ENCODE measurements around the gene CACNA1I. TPM values are rescaled to one million over a fixed set of nuclear protein-coding genes. Genes with fewer than 3 reads are reported as not detected.

Gene CACNA1I
- total and polyA plus RNA-seq, 7 experiments from 2014 or later, result 0.40 to 51.2 (median 22.0) TPM

GRCh38 chr22:39675947-39676346 lies 105.4 kb downstream of the CACNA1I start:
- ATAC-seq (no peak), DNase-seq (no peak)
- ChIA-PET CTCF (no interaction called here), POLR2A (no interaction called here)
- Mint-ChIP-seq H3K4me1 (peaks cover 0 to 6% (median 0%) of the 10 kb centered on the region in 7 donors), H3K27ac (peak overlapping the region in 2 of 9 donors; percentile 26 to 56), H3K4me3 (no peak overlapping the region), H3K36me3 (peaks cover 19 to 36% (median 28%) of the 10 kb centered on the region in 5 donors), H3K27me3 (no peaks in the 10 kb centered on the region), H3K9me3 (peaks cover 3 to 17% (median 13%) of the 10 kb centered on the region in 11 donors)
- intact Hi-C loops (cut with micrococcal nuclease), result no loop called here
- no peaks in the 10 kb centered on the region for H3K4me1 ChIP-seq (ENCODE audit: control insufficient read depth in 2 of 2, insufficient read depth in 2 of 2, low read length in 2 of 2)
- H3K36me3 ChIP-seq (ENCODE audit: control insufficient read depth in 2 of 3, insufficient read depth in 3 of 3, low read length in 3 of 3), result peaks cover 0 to 61% (median 13%) of the 10 kb centered on the region in 3 experiments
- peaks cover 0 to 20% (median 11%) of the 10 kb centered on the region in 3 experiments for H3K9me3 ChIP-seq (ENCODE audit: control insufficient read depth in 2 of 3, low read length in 3 of 3)
- no peak overlapping the region for H3K4me3 ChIP-seq (ENCODE audit: low read length)
- H3K27ac ChIP-seq (ENCODE audit: low read depth, low read length), result no peak overlapping the region
- H3K27me3 ChIP-seq (ENCODE audit: control insufficient read depth in 2 of 2, insufficient read depth in 2 of 2, low read length in 2 of 2), result no peaks in the 10 kb centered on the region

- Mint-ChIP-seq H3K9me3 (peaks cover 0 to 3% (median 0%) of the 10 kb centered on the region in 11 donors), H3K27me3 (no peaks in the 10 kb centered on the region), H3K4me3 (no peak overlapping the region), H3K36me3 (peaks cover 7 to 35% (median 23%) of the 10 kb centered on the region in 5 donors), H3K27ac (no peak overlapping the region), H3K4me1 (peaks cover 0 to 6% (median 0%) of the 10 kb centered on the region in 7 donors)
- H3K27ac ChIP-seq (ENCODE audit: low read depth, low read length), result no peak overlapping the region
- CTCF ChIA-PET, result no interaction called here
- ATAC-seq, result no peak
- DNase-seq, result no peak
- POLR2A ChIA-PET, result no interaction called here
- H3K4me1 ChIP-seq (ENCODE audit: control insufficient read depth in 2 of 2, insufficient read depth in 2 of 2, low read length in 2 of 2), result no peaks in the 10 kb centered on the region
- no peaks in the 10 kb centered on the region for H3K27me3 ChIP-seq (ENCODE audit: control insufficient read depth in 2 of 2, insufficient read depth in 2 of 2, low read length in 2 of 2)
- H3K36me3 ChIP-seq (ENCODE audit: control insufficient read depth in 2 of 3, insufficient read depth in 3 of 3, low read length in 3 of 3), result peaks cover 0 to 54% (median 6%) of the 10 kb centered on the region in 3 experiments
- H3K9me3 ChIP-seq (ENCODE audit: control insufficient read depth in 2 of 3, low read length in 3 of 3), result no peaks in the 10 kb centered on the region
- intact Hi-C loops (cut with micrococcal nuclease), result no loop called here
- H3K4me3 ChIP-seq (ENCODE audit: low read length), result no peak overlapping the region
These were observed 107.4 kb downstream of the CACNA1I start for GRCh38 chr22:39677967-39678366.

GRCh38 chr22:39678862-39679490 lies 108.4 kb downstream of the CACNA1I start:
- intact Hi-C loops (cut with micrococcal nuclease), result no loop called here
- H3K9me3 ChIP-seq (ENCODE audit: control insufficient read depth in 2 of 3, low read length in 3 of 3), result no peaks in the 10 kb centered on the region
- H3K27ac ChIP-seq (ENCODE audit: low read depth, low read length), result no peak overlapping the region
- ChIA-PET CTCF (no interaction called here), POLR2A (interaction anchor here (0.7 to 1.9 kb wide), 2 partner anchors 10 to 20 kb away, joined by 3 to 7 read pairs; no protein-coding TSS in a partner anchor)
- H3K27me3 ChIP-seq (ENCODE audit: control insufficient read depth in 2 of 2, insufficient read depth in 2 of 2, low read length in 2 of 2), result no peaks in the 10 kb centered on the region
- H3K4me3 Mint-ChIP-seq, result no peak overlapping the region
- H3K27ac Mint-ChIP-seq, result no peak overlapping the region
- H3K9me3 Mint-ChIP-seq, result peaks cover 0 to 3% (median 0%) of the 10 kb centered on the region in 11 donors
- H3K4me3 ChIP-seq (ENCODE audit: low read length), result no peak overlapping the region
- H3K36me3 ChIP-seq (ENCODE audit: control insufficient read depth in 2 of 3, insufficient read depth in 3 of 3, low read length in 3 of 3), result peaks cover 0 to 44% (median 6%) of the 10 kb centered on the region in 3 experiments
- no peak for DNase-seq
- H3K4me1 ChIP-seq (ENCODE audit: control insufficient read depth in 2 of 2, insufficient read depth in 2 of 2, low read length in 2 of 2), result no peaks in the 10 kb centered on the region
- H3K36me3 Mint-ChIP-seq, result peaks cover under 1 to 29% (median 16%) of the 10 kb centered on the region in 5 donors
- peaks cover 0 to 2% (median under 1%) of the 10 kb centered on the region in 5 donors for H3K27me3 Mint-ChIP-seq
- H3K4me1 Mint-ChIP-seq, result peaks cover 0 to 3% (median 0%) of the 10 kb centered on the region in 7 donors
- ATAC-seq, result no peak

- Mint-ChIP-seq H3K27ac (no peak overlapping the region), H3K27me3 (peaks cover 0 to 8% (median 5%) of the 10 kb centered on the region in 5 donors), H3K4me1 (peaks cover 0 to 3% (median 0%) of the 10 kb centered on the region in 7 donors), H3K9me3 (peaks cover 0 to 3% (median 0%) of the 10 kb centered on the region in 11 donors), H3K4me3 (no peak overlapping the region), H3K36me3 (peaks cover 2 to 27% (median 13%) of the 10 kb centered on the region in 5 donors)
- no peak overlapping the region for H3K4me3 ChIP-seq (ENCODE audit: low read length)
- intact Hi-C loops (cut with micrococcal nuclease), result loop anchor here in 1 of 2 donors (10.0 kb wide), 1 partner anchor 265 kb away; no protein-coding TSS in a partner anchor
- no peaks in the 10 kb centered on the region for H3K27me3 ChIP-seq (ENCODE audit: control insufficient read depth in 2 of 2, insufficient read depth in 2 of 2, low read length in 2 of 2)
- ChIA-PET CTCF (no interaction called here), POLR2A (interaction anchor here (1.9 kb wide), 1 partner anchor 9 kb away, joined by 7 read pairs; no protein-coding TSS in a partner anchor)
- H3K27ac ChIP-seq (ENCODE audit: low read depth, low read length), result no peak overlapping the region
- H3K36me3 ChIP-seq (ENCODE audit: control insufficient read depth in 2 of 3, insufficient read depth in 3 of 3, low read length in 3 of 3), result peaks cover 0 to 39% (median 6%) of the 10 kb centered on the region in 3 experiments
- no peaks in the 10 kb centered on the region for H3K9me3 ChIP-seq (ENCODE audit: control insufficient read depth in 2 of 3, low read length in 3 of 3)
- no peak for ATAC-seq
- H3K4me1 ChIP-seq (ENCODE audit: control insufficient read depth in 2 of 2, insufficient read depth in 2 of 2, low read length in 2 of 2), result no peaks in the 10 kb centered on the region
- DNase-seq, result no peak
These were observed 109.1 kb downstream of the CACNA1I start for GRCh38 chr22:39679652-39680051.

GRCh38 chr22:39680486-39680885 lies 109.9 kb downstream of the CACNA1I start:
- ChIA-PET POLR2A (interaction anchor here (1.9 kb wide), 1 partner anchor 9 kb away, joined by 7 read pairs; no protein-coding TSS in a partner anchor), CTCF (no interaction called here)
- Mint-ChIP-seq H3K36me3 (peaks cover 2 to 26% (median 13%) of the 10 kb centered on the region in 5 donors), H3K9me3 (peaks cover 0 to 3% (median 0%) of the 10 kb centered on the region in 11 donors), H3K27me3 (peaks cover 0 to 13% (median 5%) of the 10 kb centered on the region in 5 donors), H3K4me3 (no peak overlapping the region), H3K4me1 (peaks cover 0 to 4% (median 0%) of the 10 kb centered on the region in 7 donors), H3K27ac (no peak overlapping the region)
- H3K27ac ChIP-seq (ENCODE audit: low read depth, low read length), result no peak overlapping the region
- peaks cover 0 to 39% (median 3%) of the 10 kb centered on the region in 3 experiments for H3K36me3 ChIP-seq (ENCODE audit: control insufficient read depth in 2 of 3, insufficient read depth in 3 of 3, low read length in 3 of 3)
- DNase-seq, result no peak
- no peak overlapping the region for H3K4me3 ChIP-seq (ENCODE audit: low read length)
- no peak for ATAC-seq
- intact Hi-C loops (cut with micrococcal nuclease), result loop anchor here in 1 of 2 donors (10.0 kb wide), 1 partner anchor 264 kb away; no protein-coding TSS in a partner anchor
- no peaks in the 10 kb centered on the region for H3K27me3 ChIP-seq (ENCODE audit: control insufficient read depth in 2 of 2, insufficient read depth in 2 of 2, low read length in 2 of 2)
- H3K9me3 ChIP-seq (ENCODE audit: control insufficient read depth in 2 of 3, low read length in 3 of 3), result no peaks in the 10 kb centered on the region
- no peaks in the 10 kb centered on the region for H3K4me1 ChIP-seq (ENCODE audit: control insufficient read depth in 2 of 2, insufficient read depth in 2 of 2, low read length in 2 of 2)

- ChIA-PET CTCF (no interaction called here), POLR2A (interaction anchor here (1.9 kb wide), 1 partner anchor 8 kb away, joined by 7 read pairs; no protein-coding TSS in a partner anchor)
- intact Hi-C loops (cut with micrococcal nuclease), result loop anchor here in 1 of 2 donors (10.0 kb wide), 1 partner anchor 264 kb away; no protein-coding TSS in a partner anchor
- no peaks in the 10 kb centered on the region for H3K4me1 ChIP-seq (ENCODE audit: control insufficient read depth in 2 of 2, insufficient read depth in 2 of 2, low read length in 2 of 2)
- H3K27me3 ChIP-seq (ENCODE audit: control insufficient read depth in 2 of 2, insufficient read depth in 2 of 2, low read length in 2 of 2), result no peaks in the 10 kb centered on the region
- Mint-ChIP-seq H3K4me3 (no peak overlapping the region), H3K36me3 (peaks cover 2 to 22% (median 13%) of the 10 kb centered on the region in 5 donors), H3K9me3 (peaks cover 0 to 3% (median 0%) of the 10 kb centered on the region in 11 donors), H3K4me1 (peaks cover 0 to 4% (median 0%) of the 10 kb centered on the region in 7 donors), H3K27ac (peak overlapping the region in 1 of 9 donors; percentile 62), H3K27me3 (peaks cover 0 to 13% (median 5%) of the 10 kb centered on the region in 5 donors)
- peaks cover 0 to 39% (median 3%) of the 10 kb centered on the region in 3 experiments for H3K36me3 ChIP-seq (ENCODE audit: control insufficient read depth in 2 of 3, insufficient read depth in 3 of 3, low read length in 3 of 3)
- H3K27ac ChIP-seq (ENCODE audit: low read depth, low read length), result no peak overlapping the region
- ATAC-seq (no peak), DNase-seq (no peak)
- no peaks in the 10 kb centered on the region for H3K9me3 ChIP-seq (ENCODE audit: control insufficient read depth in 2 of 3, low read length in 3 of 3)
- no peak overlapping the region for H3K4me3 ChIP-seq (ENCODE audit: low read length)
These were observed 110.7 kb downstream of the CACNA1I start for GRCh38 chr22:39681038-39681861.

Data from naive thymus-derived CD4-positive, alpha-beta T cell (primary cell).